ENCODE data around the gene LDLRAP1. TPM values are rescaled to one million over a fixed set of nuclear protein-coding genes. Genes with fewer than 3 reads are reported as not detected.

Gene LDLRAP1
- total and polyA plus RNA-seq, 2 donors (not counting 1 experiment from before 2014, with no cell fraction given): 7.3 to 21.0 TPM

GRCh38 chr1:25573961-25574360 lies 30.6 kb downstream of the LDLRAP1 start:
- Histone ChIP-seq H2AFZ (ENCODE audit: low read length) (no peak overlapping the region), H3K4me3 (replicated peaks in 1 of 4; ENCODE audit: control extremely low read depth in 1 of 4, insufficient read depth in 1 of 4, low read depth in 3 of 4, low read length in 4 of 4) (no peak overlapping the region), H3K4me2 (ENCODE audit: extremely low read depth, insufficient read depth, low read length) (no peak overlapping the region), H3K9ac (ENCODE audit: insufficient read depth, low read length) (no peak overlapping the region), H3K27me3 (ENCODE audit: control insufficient read depth, insufficient read depth, low read length) (no peaks in the 10 kb centered on the region), H3K4me1 (ENCODE audit: control insufficient read depth, extremely low read depth, insufficient read depth, low read length) (peaks cover 4% of the 10 kb centered on the region), H4K20me1 (ENCODE audit: control insufficient read depth, extremely low read depth, insufficient read depth, low read length) (no peaks in the 10 kb centered on the region), H3K79me2 (ENCODE audit: control insufficient read depth, insufficient read depth, low read length) (no peaks in the 10 kb centered on the region), H3K36me3 (ENCODE audit: control insufficient read depth, insufficient read depth, low read length) (no peaks in the 10 kb centered on the region), H3K9me3 (ENCODE audit: control insufficient read depth, insufficient read depth, low read depth, low read length) (no peaks in the 10 kb centered on the region), H3K27ac (ENCODE audit: insufficient read depth, low read length) (no peak overlapping the region)
- TF ChIP-seq EZH2 (IDR thresholded peaks at IDR 0.05; ENCODE audit: low read length, missing control alignments) (no peak), CTCF (conservative IDR thresholded peaks at IDR 0.05 in 1 of 2, IDR thresholded peaks at IDR 0.05 in 1 of 2; ENCODE audit: low read depth in 1 of 2, low read length in 2 of 2) (no peak)
- no peak for DNase-seq (ENCODE audit: low read depth in 2 of 2)

GRCh38 chr1:25575191-25575590 lies 31.8 kb downstream of the LDLRAP1 start:
- Histone ChIP-seq H3K4me1 (ENCODE audit: control insufficient read depth, extremely low read depth, insufficient read depth, low read length) (no peaks in the 10 kb centered on the region), H4K20me1 (ENCODE audit: control insufficient read depth, extremely low read depth, insufficient read depth, low read length) (no peaks in the 10 kb centered on the region), H3K9ac (ENCODE audit: insufficient read depth, low read length) (no peak overlapping the region), H3K4me2 (ENCODE audit: extremely low read depth, insufficient read depth, low read length) (no peak overlapping the region), H3K9me3 (ENCODE audit: control insufficient read depth, insufficient read depth, low read depth, low read length) (no peaks in the 10 kb centered on the region), H3K79me2 (ENCODE audit: control insufficient read depth, insufficient read depth, low read length) (no peaks in the 10 kb centered on the region), H3K4me3 (replicated peaks in 1 of 4; ENCODE audit: control extremely low read depth in 1 of 4, insufficient read depth in 1 of 4, low read depth in 3 of 4, low read length in 4 of 4) (no peak overlapping the region), H3K36me3 (ENCODE audit: control insufficient read depth, insufficient read depth, low read length) (no peaks in the 10 kb centered on the region), H3K27ac (ENCODE audit: insufficient read depth, low read length) (no peak overlapping the region), H2AFZ (ENCODE audit: low read length) (no peak overlapping the region), H3K27me3 (ENCODE audit: control insufficient read depth, insufficient read depth, low read length) (no peaks in the 10 kb centered on the region)
- TF ChIP-seq EZH2 (IDR thresholded peaks at IDR 0.05; ENCODE audit: low read length, missing control alignments) (no peak), CTCF (conservative IDR thresholded peaks at IDR 0.05 in 1 of 2, IDR thresholded peaks at IDR 0.05 in 1 of 2; ENCODE audit: low read depth in 1 of 2, low read length in 2 of 2) (no peak)
- DNase-seq (ENCODE audit: low read depth in 2 of 2): no peak

DNA sequence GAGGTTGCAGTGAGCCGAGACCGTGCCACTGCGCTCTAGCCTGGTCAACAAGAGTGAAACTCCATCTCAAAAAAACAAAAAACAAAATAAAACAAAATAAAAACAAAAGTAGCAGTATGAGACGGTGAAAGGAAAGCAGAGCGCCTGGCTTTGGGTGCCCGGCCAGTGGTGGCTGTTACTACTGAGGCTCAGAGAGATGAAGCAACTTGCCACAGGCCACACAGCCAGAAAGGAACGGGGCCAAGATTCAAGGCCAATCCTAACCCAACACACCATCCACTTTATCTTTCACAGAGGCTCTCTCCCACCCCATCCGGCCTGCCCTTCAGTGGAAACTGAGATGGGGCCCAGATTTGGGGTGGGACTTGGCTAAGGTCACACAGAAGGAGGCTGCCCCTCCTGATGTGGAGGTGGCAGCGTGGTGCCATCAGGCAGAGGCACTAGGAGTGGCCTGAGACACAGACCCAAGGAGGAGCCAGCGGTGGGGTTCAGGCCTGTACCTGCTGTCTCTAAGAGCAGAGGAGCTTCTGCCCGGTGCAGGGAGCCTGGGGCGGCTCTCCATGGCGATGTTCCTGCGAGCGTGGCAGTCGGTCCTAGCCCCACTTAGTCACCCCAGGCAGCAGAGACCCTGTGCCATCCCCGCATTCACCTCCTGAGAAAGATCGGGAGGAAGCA lies 33.2 kb downstream of the LDLRAP1 start:
- Histone ChIP-seq H3K4me1 (ENCODE audit: control insufficient read depth, extremely low read depth, insufficient read depth, low read length) (no peaks in the 10 kb centered on the region), H4K20me1 (ENCODE audit: control insufficient read depth, extremely low read depth, insufficient read depth, low read length) (no peaks in the 10 kb centered on the region), H3K4me3 (replicated peaks in 1 of 4; ENCODE audit: control extremely low read depth in 1 of 4, insufficient read depth in 1 of 4, low read depth in 3 of 4, low read length in 4 of 4) (no peak overlapping the region), H3K4me2 (ENCODE audit: extremely low read depth, insufficient read depth, low read length) (no peak overlapping the region), H2AFZ (ENCODE audit: low read length) (no peak overlapping the region), H3K79me2 (ENCODE audit: control insufficient read depth, insufficient read depth, low read length) (no peaks in the 10 kb centered on the region), H3K36me3 (ENCODE audit: control insufficient read depth, insufficient read depth, low read length) (no peaks in the 10 kb centered on the region), H3K9ac (ENCODE audit: insufficient read depth, low read length) (no peak overlapping the region), H3K27me3 (ENCODE audit: control insufficient read depth, insufficient read depth, low read length) (no peaks in the 10 kb centered on the region), H3K27ac (ENCODE audit: insufficient read depth, low read length) (no peak overlapping the region), H3K9me3 (ENCODE audit: control insufficient read depth, insufficient read depth, low read depth, low read length) (no peaks in the 10 kb centered on the region)
- DNase-seq (ENCODE audit: low read depth in 2 of 2): no peak
- TF ChIP-seq EZH2 (IDR thresholded peaks at IDR 0.05; ENCODE audit: low read length, missing control alignments): no peak

All from fibroblast of lung (primary cell).